Keratinocyte (primary cell): Measurements from ENCODE around the gene PRAMEF11. TPM values are rescaled to one million over a fixed set of nuclear protein-coding genes. Genes with fewer than 3 reads are reported as not detected.
A peak's percentile ranks its signal among the peaks of the same experiment; 100 is the strongest.
"Not testable (repeated sequence)": the region's sequence is repeated elsewhere in the genome, so short reads cannot be mapped to it uniquely, and the experiment has no call there.

ENCODE experiments used
- DNase-seq: peaks from one replicate; pipeline ENCODE4 v3.0.0-alpha.2; 2011; ENCODE audit warnings: low read depth, missing footprints, low spot score
- FAIRE-seq: peaks from 2 replicates; lab custom pipeline; 2011; peaks lifted over from hg19 to GRCh38; lab: Jason Lieb, UNC
- H2AFZ ChIP-seq: 2 replicates; pipeline ENCODE4 v1.6.0; 2012; ENCODE audit warnings: low read length, control low read depth, inconsistent platforms; ENCODE audit not compliant: control insufficient read depth
- H3K27ac ChIP-seq: 2 replicates; pipeline ENCODE4 v1.5.1; 2011; ENCODE audit warnings: low read length; ENCODE audit not compliant: control insufficient read depth, insufficient read depth
- H3K27me3 ChIP-seq: 3 replicates; pipeline ENCODE4 v1.6.0; 2011; ENCODE audit warnings: low read length; ENCODE audit not compliant: control insufficient read depth, insufficient read depth; ENCODE audit errors: extremely low read depth
- H3K36me3 ChIP-seq, 2 experiments: 2 replicates in 1 of 2; 3 replicates in 1 of 2; pipeline ENCODE4 v1.5.1; 2011; ENCODE audit warnings: low read length in 2 of 2, mild to moderate bottlenecking in 1 of 2; ENCODE audit not compliant: control insufficient read depth in 2 of 2, insufficient read depth in 2 of 2; ENCODE audit errors: extremely low read depth in 1 of 2
- H3K4me1 ChIP-seq: 3 replicates; pipeline ENCODE4 v1.5.1; 2011; ENCODE audit warnings: low read length; ENCODE audit not compliant: control insufficient read depth, insufficient read depth; ENCODE audit errors: extremely low read depth
- H3K4me2 ChIP-seq: 3 replicates; pipeline ENCODE4 v1.6.0; 2011; ENCODE audit warnings: low read depth, low read length; ENCODE audit not compliant: control insufficient read depth, insufficient read depth; ENCODE audit errors: extremely low read depth
- H3K4me3 ChIP-seq, 3 experiments: fragments of 200-600 bp in 1 of 3; sonication (generic) in 1 of 3; 2 replicates in 2 of 3; 3 replicates in 1 of 3; pipeline ENCODE4 v1.5.1; 2011 to 2016; ENCODE audit warnings: low read length in 3 of 3, mild to moderate bottlenecking in 3 of 3, control low read depth in 2 of 3, inconsistent platforms in 1 of 3, low read depth in 1 of 3, mixed read lengths in 1 of 3, mixed run types in 1 of 3, moderate library complexity in 1 of 3; ENCODE audit not compliant: control insufficient read depth in 2 of 3, insufficient read depth in 2 of 3; ENCODE audit errors: extremely low read depth in 1 of 3
- H3K79me2 ChIP-seq: 2 replicates; pipeline ENCODE4 v1.6.0; 2012; ENCODE audit warnings: low read length; ENCODE audit not compliant: control insufficient read depth, insufficient read depth
- H3K9ac ChIP-seq: 3 replicates; pipeline ENCODE4 v1.6.0; 2011; ENCODE audit warnings: low read length; ENCODE audit not compliant: control insufficient read depth, insufficient read depth; ENCODE audit errors: extremely low read depth
- H3K9me1 ChIP-seq: 3 replicates; pipeline ENCODE4 v1.6.0; 2011; ENCODE audit warnings: low read length; ENCODE audit not compliant: control insufficient read depth, insufficient read depth; ENCODE audit errors: extremely low read depth
- H3K9me3 ChIP-seq: 2 replicates; pipeline ENCODE4 v1.5.1; 2012; ENCODE audit warnings: low read depth, low read length; ENCODE audit not compliant: control insufficient read depth
- H4K20me1 ChIP-seq: 3 replicates; pipeline ENCODE4 v1.6.0; 2011; ENCODE audit warnings: low read length; ENCODE audit not compliant: control insufficient read depth, insufficient read depth; ENCODE audit errors: extremely low read depth
- EZH2 ChIP-seq: IDR thresholded peaks from one replicate; pipeline ENCODE4 v1.6.1; 2012; ENCODE audit warnings: inconsistent platforms, mild to moderate bottlenecking, low read length, moderate library complexity
- dilution Hi-C: fragments of 300-500 bp; cut with MboI; formaldehyde crosslinking; loops from one replicate; pipeline ENCODE4 v1.7.0; 2020; ENCODE audit warnings: low sequenced_read_pairs; ENCODE audit not compliant: extremely low pct_ligation_motif_present
- polyA plus RNA-seq, 5 experiments: library from polyadenylated mRNA; depleted of rRNA in 3 of 5; stranded (reverse) in 3 of 5; stranded (forward) in 1 of 5; unstranded in 1 of 5; fragments of >200 nt; gene quantifications; 1 replicate in 1 of 5; 2 replicates in 3 of 5; 3 replicates in 1 of 5; pipeline versions ENCODE4 v1.2.1 to v1.2.3, GENCODE V29; 2011 to 2012; ENCODE audit warnings: missing spikeins in 2 of 5, low read depth in 1 of 5, low replicate concordance in 1 of 5
- TF ChIP-seq, protein P1 (sequence below), 3 experiments: IDR thresholded peaks in 1 of 3; conservative IDR thresholded peaks in 1 of 3; optimal IDR thresholded peaks in 1 of 3; 2 replicates in 2 of 3; 3 replicates in 1 of 3; pipeline versions ENCODE3 to v1.5.1; 2011; ENCODE audit warnings: low read length in 3 of 3, mild to moderate bottlenecking in 3 of 3, moderate library complexity in 2 of 3, control low read depth in 1 of 3, inconsistent platforms in 1 of 3; ENCODE audit not compliant: insufficient read depth in 2 of 3; ENCODE audit errors: extremely low read depth in 1 of 3

PRAMEF11 gene
- polyA plus RNA-seq, 1 donor (not counting 4 experiments of a cell fraction or from before 2014, with no cell fraction given): not detected

DNA sequence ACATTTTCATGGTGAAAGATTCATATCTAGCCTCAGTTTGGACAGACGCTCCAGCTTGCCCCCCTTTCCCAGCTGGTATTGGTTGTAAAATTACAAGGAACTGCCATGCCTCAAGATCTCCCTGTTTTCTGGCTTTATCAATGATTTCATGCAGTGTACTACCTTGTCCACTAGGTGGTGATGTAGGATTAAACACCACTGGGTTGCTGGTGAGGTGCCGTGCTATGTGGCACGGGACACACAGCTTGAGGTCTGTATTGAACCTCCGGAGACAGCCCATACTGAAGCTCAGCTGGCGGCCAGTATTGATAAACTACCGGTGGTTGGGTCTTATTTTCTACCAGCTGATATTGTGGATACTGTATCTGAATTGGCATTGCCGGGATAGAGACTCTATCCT is 47.4 kb downstream of the PRAMEF11 start:
- H3K27me3 ChIP-seq, FAIRE-seq, H2AFZ ChIP-seq, H3K4me1 ChIP-seq, H3K9ac ChIP-seq, H3K9me1 ChIP-seq, dilution Hi-C loops, H4K20me1 ChIP-seq, H3K36me3 ChIP-seq, H3K4me3 ChIP-seq, H3K79me2 ChIP-seq, H3K27ac ChIP-seq, H3K4me2 ChIP-seq, H3K9me3 ChIP-seq, DNase-seq: not testable (repeated sequence)
- TF ChIP-seq, protein P1, sequence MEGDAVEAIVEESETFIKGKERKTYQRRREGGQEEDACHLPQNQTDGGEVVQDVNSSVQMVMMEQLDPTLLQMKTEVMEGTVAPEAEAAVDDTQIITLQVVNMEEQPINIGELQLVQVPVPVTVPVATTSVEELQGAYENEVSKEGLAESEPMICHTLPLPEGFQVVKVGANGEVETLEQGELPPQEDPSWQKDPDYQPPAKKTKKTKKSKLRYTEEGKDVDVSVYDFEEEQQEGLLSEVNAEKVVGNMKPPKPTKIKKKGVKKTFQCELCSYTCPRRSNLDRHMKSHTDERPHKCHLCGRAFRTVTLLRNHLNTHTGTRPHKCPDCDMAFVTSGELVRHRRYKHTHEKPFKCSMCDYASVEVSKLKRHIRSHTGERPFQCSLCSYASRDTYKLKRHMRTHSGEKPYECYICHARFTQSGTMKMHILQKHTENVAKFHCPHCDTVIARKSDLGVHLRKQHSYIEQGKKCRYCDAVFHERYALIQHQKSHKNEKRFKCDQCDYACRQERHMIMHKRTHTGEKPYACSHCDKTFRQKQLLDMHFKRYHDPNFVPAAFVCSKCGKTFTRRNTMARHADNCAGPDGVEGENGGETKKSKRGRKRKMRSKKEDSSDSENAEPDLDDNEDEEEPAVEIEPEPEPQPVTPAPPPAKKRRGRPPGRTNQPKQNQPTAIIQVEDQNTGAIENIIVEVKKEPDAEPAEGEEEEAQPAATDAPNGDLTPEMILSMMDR (optimal IDR thresholded peaks at IDR 0.05 in 1 of 3, IDR thresholded peaks at IDR 0.05 in 1 of 3, conservative IDR thresholded peaks at IDR 0.05 in 1 of 3; ENCODE audit: extremely low read depth in 1 of 3, insufficient read depth in 2 of 3, low read length in 3 of 3): peak; percentile 9 to 17 (median 16)

DNA sequence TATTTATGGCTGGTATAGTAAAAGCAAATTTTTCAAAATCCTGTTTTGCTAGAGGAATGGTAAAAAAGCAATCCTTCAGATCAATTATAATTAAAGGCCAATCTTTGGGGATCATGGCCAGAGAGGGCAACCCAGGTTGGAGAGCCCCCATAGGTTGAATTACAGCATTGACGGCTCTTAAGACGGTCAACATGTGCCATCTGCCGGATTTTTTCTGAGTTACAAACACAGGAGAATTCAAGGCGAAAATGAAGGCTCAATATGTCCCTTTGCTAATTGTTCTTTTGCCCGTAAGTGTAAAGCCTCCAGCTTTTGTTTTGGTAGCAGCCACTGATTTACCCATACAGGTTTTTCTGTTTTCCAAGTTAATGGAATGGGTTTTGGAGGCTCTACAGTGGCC is 49.7 kb downstream of the PRAMEF11 start:
- dilution Hi-C loops: not testable (repeated sequence)

DNA sequence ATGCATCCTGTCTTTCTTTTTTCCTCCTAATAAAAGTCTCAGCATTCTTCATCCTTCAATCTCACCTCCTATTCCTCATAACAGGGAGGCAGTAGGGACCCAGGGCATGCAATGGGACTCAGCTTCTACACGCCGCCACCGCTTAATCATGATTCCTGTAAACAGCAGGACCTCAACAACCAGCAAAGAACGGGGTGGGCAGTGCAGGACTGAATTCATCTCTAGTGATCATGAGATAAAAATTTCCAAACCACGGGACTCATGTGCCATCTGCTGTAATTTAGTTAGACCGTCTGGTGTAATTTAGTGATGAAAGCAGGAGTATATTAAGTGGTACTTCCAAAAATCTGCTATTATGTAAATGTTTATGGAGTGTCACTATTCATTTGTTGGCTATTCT is 52.3 kb downstream of the PRAMEF11 start:
- Histone ChIP-seq H3K27me3 (no peaks in the 10 kb centered on the region), H3K4me2 (no peak overlapping the region), H3K36me3 (no peaks in the 10 kb centered on the region), H3K9me1 (no peaks in the 10 kb centered on the region), H3K9me3 (no peaks in the 10 kb centered on the region), H3K79me2 (no peaks in the 10 kb centered on the region), H3K27ac (no peak overlapping the region), H2AFZ (no peak overlapping the region), H3K4me3 (no peak overlapping the region), H4K20me1 (no peaks in the 10 kb centered on the region), H3K9ac (no peak overlapping the region), H3K4me1 (no peaks in the 10 kb centered on the region)
- FAIRE-seq (no peak), DNase-seq (no peak)
- dilution Hi-C loops: no loop called here
- TF ChIP-seq, protein P1 (optimal IDR thresholded peaks at IDR 0.05 in 1 of 3, IDR thresholded peaks at IDR 0.05 in 1 of 3, conservative IDR thresholded peaks at IDR 0.05 in 1 of 3; ENCODE audit: extremely low read depth in 1 of 3, insufficient read depth in 2 of 3, low read length in 3 of 3): no peak
- no peak for TF ChIP-seq EZH2

More for the DNA sequence above, 49.7 kb downstream of the PRAMEF11 start:
- H3K9me1 ChIP-seq, H3K36me3 ChIP-seq, H2AFZ ChIP-seq, H3K9me3 ChIP-seq, H3K4me1 ChIP-seq, H3K79me2 ChIP-seq, DNase-seq, H4K20me1 ChIP-seq, FAIRE-seq, H3K27me3 ChIP-seq, H3K9ac ChIP-seq, H3K27ac ChIP-seq, H3K4me3 ChIP-seq, H3K4me2 ChIP-seq: not testable (repeated sequence)
